K562 (cell line): ENCODE measurements around the gene CASKIN2. TPM values are rescaled to one million over a fixed set of nuclear protein-coding genes. Genes with fewer than 3 reads are reported as not detected.

Source experiments
- BACH1 ChIP-seq: fragments of 200-800 bp; sonication (Bioruptor generic); IDR thresholded peaks from 2 replicates; pipeline ENCODE4 v1.6.1; 2016; ENCODE audit warnings: missing genetic modification characterization, missing compliant biosample characterization
- BDP1 ChIP-seq: IDR thresholded peaks from 3 replicates; pipeline ENCODE4 v1.6.1; 2011; ENCODE audit not compliant: insufficient read length, insufficient read depth
- CBX8 ChIP-seq: fragments of 200-600 bp; sonication (generic); IDR thresholded peaks from 2 replicates; pipeline ENCODE4 v1.6.1; 2012; ENCODE audit warnings: borderline replicate concordance, mixed run types, low read depth, mild to moderate bottlenecking, moderate library complexity, mixed read lengths, low read length, control low read depth, inconsistent platforms; ENCODE audit not compliant: poor library complexity, severe bottlenecking; ENCODE audit errors: extremely low read depth
- CHD1 ChIP-seq: fragments of 200-600 bp; sonication (generic); IDR thresholded peaks from one replicate; pipeline ENCODE4 v1.6.1; 2012; ENCODE audit warnings: mild to moderate bottlenecking, moderate library complexity, low read length, inconsistent platforms
- ETV5 ChIP-seq: sonication (generic); formaldehyde crosslinking; IDR thresholded peaks from 2 replicates; pipeline ENCODE4 v1.4.0; 2020; ENCODE audit warnings: low read depth, mild to moderate bottlenecking, missing genetic modification reagents
- FIP1L1 ChIP-seq: fragments of 200-400 bp; formaldehyde crosslinking; IDR thresholded peaks from 2 replicates; pipeline ENCODE4 v1.6.1; 2018; ENCODE audit warnings: mild to moderate bottlenecking, low read depth, low read length; ENCODE audit not compliant: poor library complexity, severe bottlenecking
- KDM2B ChIP-seq: fragments of 250-450 bp; sonication (Bioruptor Pico); IDR thresholded peaks from 2 replicates; pipeline ENCODE4 v1.8.0; 2021; ENCODE audit warnings: mild to moderate bottlenecking, moderate library complexity
- PHF20 ChIP-seq: fragments of 450-650 bp; IDR thresholded peaks from 2 replicates; pipeline ENCODE4 v1.6.1; 2018; ENCODE audit not compliant: partially characterized antibody
- POLR2A ChIP-seq: fragments of 450-650 bp; conservative IDR thresholded peaks from 2 replicates; pipeline ENCODE4 v1.6.1; 2016
- RBFOX2 ChIP-seq: fragments of 200-400 bp; formaldehyde crosslinking; IDR thresholded peaks from 2 replicates; pipeline ENCODE4 v1.6.1; 2017; ENCODE audit warnings: low read depth, mild to moderate bottlenecking, low read length, moderate library complexity
- SMAD2 ChIP-seq: fragments of 150-350 bp; IDR thresholded peaks from 2 replicates; pipeline ENCODE4 v1.6.1; 2014; ENCODE audit warnings: low read depth, mild to moderate bottlenecking, low read length
- SNIP1 ChIP-seq: fragments of 450-650 bp; IDR thresholded peaks from 2 replicates; pipeline ENCODE4 v1.7.1; 2017; ENCODE audit warnings: low read depth, mild to moderate bottlenecking
- SRSF1 ChIP-seq: fragments of 200-400 bp; formaldehyde crosslinking; IDR thresholded peaks from 2 replicates; pipeline ENCODE4 v1.6.1; 2017; ENCODE audit warnings: mild to moderate bottlenecking, low read depth, low read length, moderate library complexity
- ZFX ChIP-seq: sonication (generic); formaldehyde crosslinking; IDR thresholded peaks from 2 replicates; pipeline ENCODE4 v1.8.0; 2022; ENCODE audit warnings: mild to moderate bottlenecking, missing genetic modification reagents, moderate library complexity
- polyA plus RNA-seq, 8 experiments: library from polyadenylated mRNA; depleted of rRNA in 4 of 8; stranded (reverse) in 5 of 8; unstranded in 3 of 8; fragments of >200 nt; fragmentation: Nextera tagmentation in 2 of 8; fragmentation: Illumina TruSeq in 1 of 8; extraction: Ambion mirVana in 2 of 8; extraction: Trizol in 1 of 8; gene quantifications; 2 replicates each; pipeline versions ENCODE4 v1.2.1 to v1.2.3, GENCODE V29; 2011 to 2014; ENCODE audit warnings: inconsistent platforms in 1 of 8, missing spikeins in 1 of 8
- total RNA-seq, 7 experiments: library from RNA; depleted of rRNA in 6 of 7; stranded (reverse); fragments of >200 nt in 6 of 7; fragmentation: Illumina TruSeq in 2 of 7; extraction: Trizol in 2 of 7; gene quantifications; 2 replicates each; pipeline versions ENCODE4 v1.2.1 to v1.2.3, GENCODE V29; 2011 to 2021; ENCODE audit warnings: low replicate concordance in 1 of 7
- TF ChIP-seq, protein P1 (sequence below), 2 experiments: IDR thresholded peaks; 2 replicates each; pipeline ENCODE4 v1.6.1; 2011; ENCODE audit warnings: borderline replicate concordance in 1 of 2, control low read depth in 1 of 2, low read depth in 1 of 2, low read length in 1 of 2, mild to moderate bottlenecking in 1 of 2, mixed read lengths in 1 of 2, moderate library complexity in 1 of 2; ENCODE audit not compliant: insufficient read depth in 1 of 2, insufficient read length in 1 of 2, poor library complexity in 1 of 2, severe bottlenecking in 1 of 2; ENCODE audit errors: extremely low read depth in 1 of 2
- TF ChIP-seq, protein P2 (sequence below): fragments of 250-450 bp; sonication (Bioruptor Pico); IDR thresholded peaks from 2 replicates; pipeline ENCODE4 v1.5.0; 2021; ENCODE audit warnings: mild to moderate bottlenecking, moderate library complexity
- TF ChIP-seq, protein P3 (sequence below): fragments of 200-800 bp; sonication (Bioruptor generic); IDR thresholded peaks from 2 replicates; pipeline ENCODE4 v1.6.1; 2017; ENCODE audit warnings: missing genetic modification characterization, missing compliant biosample characterization
- TF ChIP-seq, protein P4 (sequence below), 2 experiments: IDR thresholded peaks; 2 replicates each; pipeline ENCODE4 v1.6.1; 2012; ENCODE audit warnings: improper control_type of control experiment in 2 of 2, low read depth in 2 of 2, low read length in 2 of 2, borderline replicate concordance in 1 of 2

Gene CASKIN2
- total and polyA plus RNA-seq, 9 of the 15 experiments (the other 6 are each of a cell fraction or from before 2014, with no cell fraction given), result 0.01 to 12.2 (median 2.1) TPM

DNA sequence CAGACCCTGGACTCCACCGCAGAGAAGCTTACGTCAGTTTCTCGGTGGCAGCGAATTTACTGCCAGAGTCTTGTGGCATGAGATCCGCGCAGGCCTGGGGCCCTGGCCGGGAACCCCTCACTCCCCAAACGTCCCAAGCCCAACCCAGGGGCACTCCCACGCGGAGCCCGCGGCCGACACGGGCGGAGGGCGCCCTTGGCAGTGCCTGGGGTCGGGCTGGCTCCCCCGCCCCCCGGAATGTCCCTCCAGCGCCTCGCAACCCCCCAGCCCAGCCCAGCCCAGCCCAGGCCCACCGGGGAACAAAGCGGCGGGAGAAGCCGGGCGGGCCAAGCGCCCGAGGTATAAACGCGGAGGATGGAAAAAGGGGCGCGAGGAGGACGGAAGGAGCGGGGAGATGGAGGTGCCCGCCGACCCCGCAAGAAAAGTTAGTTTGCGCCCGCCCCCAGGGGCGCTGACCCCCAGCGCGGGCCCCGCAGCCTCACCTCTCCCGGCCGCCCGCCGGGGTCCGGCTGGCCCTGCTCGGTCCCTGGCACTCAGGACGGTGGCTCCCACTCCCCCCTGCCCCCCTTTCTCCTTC lies 330 bp downstream of the CASKIN2 start (continued):
- TF ChIP-seq, protein P1, sequence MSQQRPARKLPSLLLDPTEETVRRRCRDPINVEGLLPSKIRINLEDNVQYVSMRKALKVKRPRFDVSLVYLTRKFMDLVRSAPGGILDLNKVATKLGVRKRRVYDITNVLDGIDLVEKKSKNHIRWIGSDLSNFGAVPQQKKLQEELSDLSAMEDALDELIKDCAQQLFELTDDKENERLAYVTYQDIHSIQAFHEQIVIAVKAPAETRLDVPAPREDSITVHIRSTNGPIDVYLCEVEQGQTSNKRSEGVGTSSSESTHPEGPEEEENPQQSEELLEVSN (IDR thresholded peaks at IDR 0.05; ENCODE audit: borderline replicate concordance in 1 of 2, extremely low read depth in 1 of 2, insufficient read depth in 1 of 2, insufficient read length in 1 of 2, low read depth in 1 of 2, low read length in 1 of 2, poor library complexity in 1 of 2, severe bottlenecking in 1 of 2), result peak in 1 of 2 experiments; percentile 2
- TF ChIP-seq ZFX (CRISPR knock-in tag) (peak; percentile 37; the same call in 1 of the 2 replicates), SNIP1 (no peak), POLR2A (no peak), SRSF1 (no peak), RBFOX2 (no peak), BACH1 (tag) (no peak), SMAD2 (no peak), CHD1 (no peak), ETV5 (CRISPR knock-in tag) (no peak), FIP1L1 (no peak), PHF20 (no peak), CBX8 (no peak), BDP1 (no peak), KDM2B (peak; percentile 21; the same call in 1 of the 2 replicates)
- TF ChIP-seq, protein P2, sequence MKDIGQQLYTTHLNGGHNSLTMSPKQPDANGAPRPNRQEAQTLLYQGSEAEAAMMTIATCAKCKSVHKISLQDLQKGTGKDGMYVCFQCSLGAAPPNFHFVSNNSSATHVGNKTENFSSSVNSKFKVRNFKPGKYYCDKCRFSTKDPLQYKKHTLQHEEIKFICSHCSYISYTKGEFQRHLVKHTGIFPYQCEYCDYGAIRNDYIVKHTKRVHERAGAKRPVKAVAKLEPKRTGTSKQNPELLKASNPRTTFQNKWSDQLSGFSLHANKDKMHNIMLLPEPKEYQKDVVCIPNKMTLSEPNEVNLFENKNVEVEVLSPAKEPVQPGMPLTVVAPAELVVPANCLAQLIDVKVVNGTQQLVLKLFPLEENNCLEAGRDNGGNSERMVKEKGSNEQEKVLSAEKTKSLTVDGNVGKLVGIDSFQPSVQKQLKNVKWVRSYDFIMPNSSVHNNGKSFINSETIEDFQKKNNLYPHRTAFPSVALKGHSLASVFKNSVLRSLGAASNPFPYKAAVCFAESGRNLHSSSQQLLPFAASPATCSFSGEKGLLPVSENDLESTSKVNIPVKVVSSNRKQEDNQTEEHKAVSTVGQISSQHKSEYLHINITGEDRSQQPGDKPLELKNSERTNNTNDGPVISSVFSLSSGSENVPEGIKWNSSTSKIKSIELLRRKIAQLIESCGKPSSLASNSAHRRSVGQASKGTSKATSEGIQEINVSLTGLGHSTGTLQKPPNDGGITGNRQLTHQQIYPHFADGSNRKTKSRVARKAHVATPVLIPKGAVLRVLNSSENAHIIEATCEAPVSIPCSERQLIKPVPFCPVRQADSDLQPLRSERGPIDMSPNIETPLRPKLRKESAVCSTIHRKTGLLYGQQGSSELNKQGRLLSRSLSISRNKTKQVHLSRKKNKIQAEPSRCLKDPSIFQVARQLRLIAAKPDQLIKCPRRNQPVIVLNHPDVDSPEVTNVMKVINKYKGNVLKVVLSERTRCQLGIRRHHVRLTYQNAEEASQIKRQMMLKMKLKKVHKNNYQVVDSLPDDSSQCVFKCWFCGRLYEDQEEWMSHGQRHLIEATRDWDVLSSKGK (CRISPR knock-in tag), result no peak
- TF ChIP-seq, protein P3, sequence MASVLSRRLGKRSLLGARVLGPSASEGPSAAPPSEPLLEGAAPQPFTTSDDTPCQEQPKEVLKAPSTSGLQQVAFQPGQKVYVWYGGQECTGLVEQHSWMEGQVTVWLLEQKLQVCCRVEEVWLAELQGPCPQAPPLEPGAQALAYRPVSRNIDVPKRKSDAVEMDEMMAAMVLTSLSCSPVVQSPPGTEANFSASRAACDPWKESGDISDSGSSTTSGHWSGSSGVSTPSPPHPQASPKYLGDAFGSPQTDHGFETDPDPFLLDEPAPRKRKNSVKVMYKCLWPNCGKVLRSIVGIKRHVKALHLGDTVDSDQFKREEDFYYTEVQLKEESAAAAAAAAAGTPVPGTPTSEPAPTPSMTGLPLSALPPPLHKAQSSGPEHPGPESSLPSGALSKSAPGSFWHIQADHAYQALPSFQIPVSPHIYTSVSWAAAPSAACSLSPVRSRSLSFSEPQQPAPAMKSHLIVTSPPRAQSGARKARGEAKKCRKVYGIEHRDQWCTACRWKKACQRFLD (CRISPR knock-in tag), result no peak
- TF ChIP-seq, protein P4, sequence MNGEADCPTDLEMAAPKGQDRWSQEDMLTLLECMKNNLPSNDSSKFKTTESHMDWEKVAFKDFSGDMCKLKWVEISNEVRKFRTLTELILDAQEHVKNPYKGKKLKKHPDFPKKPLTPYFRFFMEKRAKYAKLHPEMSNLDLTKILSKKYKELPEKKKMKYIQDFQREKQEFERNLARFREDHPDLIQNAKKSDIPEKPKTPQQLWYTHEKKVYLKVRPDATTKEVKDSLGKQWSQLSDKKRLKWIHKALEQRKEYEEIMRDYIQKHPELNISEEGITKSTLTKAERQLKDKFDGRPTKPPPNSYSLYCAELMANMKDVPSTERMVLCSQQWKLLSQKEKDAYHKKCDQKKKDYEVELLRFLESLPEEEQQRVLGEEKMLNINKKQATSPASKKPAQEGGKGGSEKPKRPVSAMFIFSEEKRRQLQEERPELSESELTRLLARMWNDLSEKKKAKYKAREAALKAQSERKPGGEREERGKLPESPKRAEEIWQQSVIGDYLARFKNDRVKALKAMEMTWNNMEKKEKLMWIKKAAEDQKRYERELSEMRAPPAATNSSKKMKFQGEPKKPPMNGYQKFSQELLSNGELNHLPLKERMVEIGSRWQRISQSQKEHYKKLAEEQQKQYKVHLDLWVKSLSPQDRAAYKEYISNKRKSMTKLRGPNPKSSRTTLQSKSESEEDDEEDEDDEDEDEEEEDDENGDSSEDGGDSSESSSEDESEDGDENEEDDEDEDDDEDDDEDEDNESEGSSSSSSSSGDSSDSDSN (IDR thresholded peaks at IDR 0.05; ENCODE audit: borderline replicate concordance in 1 of 2, low read depth in 2 of 2, low read length in 2 of 2), result no peak
